H1 (cell line): Measurements from ENCODE around the gene MORN5. TPM values are rescaled to one million over a fixed set of nuclear protein-coding genes. Genes with fewer than 3 reads are reported as not detected.
A peak's percentile ranks its signal among the peaks of the same experiment; 100 is the strongest.

Source experiments
- CTCF ChIA-PET: fragments of 300-600 bp; sonication (Branson Sonifier 250); formaldehyde crosslinking; loops from one replicate; lab custom pipeline; 2021; ENCODE audit not compliant: partially characterized antibody; lab: Charles Lee
- POLR2A ChIA-PET: fragments of 300-600 bp; sonication (Branson Sonifier 250); formaldehyde crosslinking; loops from one replicate; lab custom pipeline; 2021; ENCODE audit warnings: inconsistent platforms; ENCODE audit not compliant: partially characterized antibody; lab: Charles Lee
- DNase-seq, 2 experiments: peaks; one replicate each; pipeline versions ENCODE4 v3.0.0 to v3.0.0-alpha.2; 2010 to 2022; ENCODE audit warnings: low spot score in 2 of 2, low read depth in 1 of 2, mixed read lengths in 1 of 2
- FAIRE-seq: peaks from 2 replicates; lab custom pipeline; 2011; peaks lifted over from hg19 to GRCh38; lab: Jason Lieb, UNC
- H2AFZ ChIP-seq: 2 replicates; pipeline ENCODE4 v1.8.1; 2012; ENCODE audit warnings: low read length, inconsistent platforms
- H2AK5ac ChIP-seq: 2 replicates; pipeline ENCODE4 v1.6.1; 2013; ENCODE audit warnings: low read depth, low read length
- H2BK120ac ChIP-seq: replicated peaks from 2 replicates; pipeline ENCODE3; 2013; ENCODE audit warnings: low read depth, low read length, inconsistent platforms
- H2BK12ac ChIP-seq: 2 replicates; pipeline ENCODE4 v1.6.1; 2013; ENCODE audit warnings: low read depth, low read length
- H2BK15ac ChIP-seq: 2 replicates; pipeline ENCODE4 v1.6.1; 2013; ENCODE audit warnings: low read length
- H2BK20ac ChIP-seq: 2 replicates; pipeline ENCODE4 v1.6.1; 2013; ENCODE audit warnings: low read length
- H2BK5ac ChIP-seq: 2 replicates; pipeline ENCODE4 v1.6.1; 2013; ENCODE audit warnings: low read depth, low read length
- H3K14ac ChIP-seq: 2 replicates; pipeline ENCODE4 v1.6.1; 2013; ENCODE audit warnings: inconsistent platforms; ENCODE audit not compliant: insufficient read length
- H3K18ac ChIP-seq: 2 replicates; pipeline ENCODE4 v1.6.1; 2013; ENCODE audit warnings: low read length; ENCODE audit errors: extremely low read depth
- H3K23ac ChIP-seq: 2 replicates; pipeline ENCODE4 v1.6.1; 2013; ENCODE audit warnings: inconsistent platforms; ENCODE audit not compliant: insufficient read length
- H3K23me2 ChIP-seq: 2 replicates; pipeline ENCODE4 v1.6.1; 2013; ENCODE audit warnings: low read depth, low read length
- H3K27ac ChIP-seq: 2 replicates; pipeline ENCODE4 v1.6.1; 2011; ENCODE audit warnings: low read depth, low read length, inconsistent platforms
- H3K27me3 ChIP-seq, 4 experiments: replicated peaks in 1 of 4; 1 replicate in 1 of 4; 2 replicates in 3 of 4; pipeline versions ENCODE4 v1.6.1 to v1.8.1; 2011 to 2013; ENCODE audit warnings: low read length in 3 of 4, mild to moderate bottlenecking in 3 of 4, inconsistent platforms in 2 of 4, mixed read lengths in 2 of 4, moderate library complexity in 1 of 4; ENCODE audit not compliant: control insufficient read depth in 3 of 4, insufficient read depth in 3 of 4; ENCODE audit errors: extremely low read depth in 1 of 4
- H3K36me3 ChIP-seq, 4 experiments: 2 replicates each; pipeline versions ENCODE4 v1.6.1 to v1.8.1; 2011 to 2013; ENCODE audit warnings: mild to moderate bottlenecking in 4 of 4, low read length in 3 of 4, moderate library complexity in 2 of 4, control low read depth in 1 of 4, inconsistent platforms in 1 of 4; ENCODE audit not compliant: insufficient read depth in 4 of 4, control insufficient read depth in 2 of 4
- H3K4ac ChIP-seq: replicated peaks from 2 replicates; pipeline ENCODE3; 2013; ENCODE audit warnings: low read length, low read depth, mixed read lengths, inconsistent platforms; ENCODE audit not compliant: insufficient read length
- H3K4me1 ChIP-seq, 4 experiments: replicated peaks in 1 of 4; 1 replicate in 1 of 4; 2 replicates in 3 of 4; pipeline versions ENCODE4 v1.6.1 to v1.8.1; 2011 to 2013; ENCODE audit warnings: low read length in 3 of 4, inconsistent platforms in 2 of 4, mixed read lengths in 1 of 4; ENCODE audit not compliant: insufficient read depth in 4 of 4, control insufficient read depth in 3 of 4
- H3K4me2 ChIP-seq, 2 experiments: 2 replicates each; pipeline versions ENCODE4 v1.6.1 to v1.8.1; 2011 to 2013; ENCODE audit warnings: low read depth in 2 of 2, low read length in 2 of 2, control low read depth in 1 of 2, inconsistent platforms in 1 of 2, mild to moderate bottlenecking in 1 of 2; ENCODE audit not compliant: insufficient read depth in 1 of 2
- H3K4me3 ChIP-seq, 4 experiments: fragments of 200-600, 300-600 bp in 1 of 4; sonication (generic), shearing (Covaris generic), sonication (Bioruptor Twin) in 1 of 4; 2 replicates each; pipeline versions ENCODE4 v1.5.1 to v1.8.1; 2011 to 2016; ENCODE audit warnings: low read length in 4 of 4, low read depth in 3 of 4, control low read depth in 2 of 4, inconsistent platforms in 2 of 4, mild to moderate bottlenecking in 2 of 4, mixed read lengths in 1 of 4, moderate library complexity in 1 of 4; ENCODE audit not compliant: insufficient read depth in 2 of 4; ENCODE audit errors: extremely low read depth in 1 of 4
- H3K56ac ChIP-seq: replicated peaks from 2 replicates; pipeline ENCODE3; 2013; ENCODE audit warnings: low read depth, mild to moderate bottlenecking, mixed read lengths, low read length, inconsistent platforms; ENCODE audit not compliant: insufficient read length
- H3K79me1 ChIP-seq: 2 replicates; pipeline ENCODE4 v1.6.1; 2013; ENCODE audit warnings: low read depth, low read length, control low read depth
- H3K79me2 ChIP-seq, 2 experiments: 2 replicates each; pipeline versions ENCODE4 v1.6.1 to v1.8.1; 2012 to 2013; ENCODE audit warnings: low read length in 2 of 2, mild to moderate bottlenecking in 2 of 2, inconsistent platforms in 1 of 2; ENCODE audit not compliant: insufficient read depth in 2 of 2, control insufficient read depth in 1 of 2
- H3K9ac ChIP-seq, 4 experiments: replicated peaks in 1 of 4; 1 replicate in 1 of 4; 2 replicates in 3 of 4; pipeline versions ENCODE4 v1.6.1 to v1.8.1; 2011 to 2013; ENCODE audit warnings: low read depth in 3 of 4, low read length in 3 of 4, control low read depth in 2 of 4, mild to moderate bottlenecking in 2 of 4, moderate library complexity in 2 of 4, inconsistent platforms in 1 of 4; ENCODE audit errors: extremely low read depth in 1 of 4
- H3K9me3 ChIP-seq, 2 experiments: 2 replicates each; pipeline versions ENCODE4 v1.6.1 to v1.8.1; 2012 to 2013; ENCODE audit warnings: mild to moderate bottlenecking in 2 of 2, moderate library complexity in 2 of 2, control low read depth in 1 of 2, inconsistent platforms in 1 of 2, low read depth in 1 of 2, low read length in 1 of 2, mixed read lengths in 1 of 2; ENCODE audit not compliant: insufficient read depth in 2 of 2
- H4K20me1 ChIP-seq, 2 experiments: replicated peaks in 1 of 2; 2 replicates each; pipeline versions ENCODE3 to v1.8.1; 2011 to 2013; ENCODE audit warnings: inconsistent platforms in 2 of 2, low read length in 2 of 2, mild to moderate bottlenecking in 1 of 2; ENCODE audit not compliant: insufficient read depth in 2 of 2, control insufficient read depth in 1 of 2
- H4K5ac ChIP-seq: 2 replicates; pipeline ENCODE4 v1.6.1; 2013; ENCODE audit warnings: low read length, low read depth, mixed read lengths, inconsistent platforms; ENCODE audit not compliant: insufficient read length
- H4K8ac ChIP-seq: 2 replicates; pipeline ENCODE4 v1.8.0; 2013; ENCODE audit warnings: mild to moderate bottlenecking, moderate library complexity, low read length, inconsistent platforms; ENCODE audit not compliant: insufficient read depth; ENCODE audit errors: extremely low read depth
- H4K91ac ChIP-seq: replicated peaks from 2 replicates; pipeline ENCODE3; 2013; ENCODE audit warnings: low read length, mixed read lengths, inconsistent platforms; ENCODE audit not compliant: insufficient read length
- CEBPB ChIP-seq: IDR thresholded peaks from 2 replicates; pipeline ENCODE4 v1.6.1; 2012; ENCODE audit warnings: low read depth, low read length
- CHD1 ChIP-seq: IDR thresholded peaks from 2 replicates; pipeline ENCODE4 v1.6.1; 2012; ENCODE audit warnings: low read depth, low read length, improper control_type of control experiment
- CTBP2 ChIP-seq: IDR thresholded peaks from 2 replicates; pipeline ENCODE4 v1.7.0; 2011; ENCODE audit warnings: borderline replicate concordance, mild to moderate bottlenecking, moderate library complexity, mixed read lengths, low read length; ENCODE audit not compliant: insufficient read depth, insufficient read length
- EGR1 ChIP-seq: IDR thresholded peaks from 2 replicates; pipeline ENCODE4 v1.6.1; 2011; ENCODE audit warnings: low read depth, low read length, borderline replicate concordance
- GTF2F1 ChIP-seq: IDR thresholded peaks from 2 replicates; pipeline ENCODE4 v1.6.1; 2012; ENCODE audit warnings: low read depth, low read length, improper control_type of control experiment, borderline replicate concordance
- HDAC6 ChIP-seq: IDR thresholded peaks from one replicate; pipeline ENCODE4 v1.7.1; 2012; ENCODE audit warnings: low read depth, mild to moderate bottlenecking, inconsistent platforms, low read length, moderate library complexity
- JUN ChIP-seq: IDR thresholded peaks from 2 replicates; pipeline ENCODE4 v1.6.1; 2011; ENCODE audit warnings: low read depth, mild to moderate bottlenecking, improper control_type of control experiment, low read length
- NANOG ChIP-seq: IDR thresholded peaks from 2 replicates; pipeline ENCODE4 v1.6.1; 2011; ENCODE audit warnings: low read length, low read depth, mild to moderate bottlenecking, inconsistent platforms; ENCODE audit not compliant: insufficient read depth, poor library complexity, severe bottlenecking
- TAF1 ChIP-seq: IDR thresholded peaks from 2 replicates; pipeline ENCODE4 v1.6.1; 2011; ENCODE audit warnings: mild to moderate bottlenecking, low read depth, low read length
- WGBS, 2 experiments: shearing (Covaris generic) in 1 of 2; methylation state at CpG; one replicate each; pipeline versions ENCODE4 v1.1.6 to v1.1.7; 2013 to 2015; ENCODE audit warnings: low lambda C conversion rate in 2 of 2, mixed read lengths in 2 of 2, inconsistent platforms in 1 of 2, low coverage in 1 of 2, missing lambda C conversion rate in 1 of 2; ENCODE audit not compliant: insufficient replicate concordance in 2 of 2, insufficient coverage in 1 of 2, insufficient read length in 1 of 2; ENCODE audit errors: extremely low coverage in 1 of 2, missing lambda C conversion rate in 1 of 2; 5-methylcytosine and 5-hydroxymethylcytosine counted together
- polyA plus RNA-seq, 7 experiments: library from polyadenylated mRNA; depleted of rRNA in 3 of 7; stranded (reverse) in 5 of 7; unstranded in 2 of 7; fragments of >200 nt in 5 of 7; fragments of 200-250 nt in 2 of 7; gene quantifications; 1 replicate in 5 of 7; 2 replicates in 1 of 7; 4 replicates in 1 of 7; pipeline versions ENCODE4 v1.2.1 to v1.2.3, GENCODE V29; 2011 to 2013; ENCODE audit warnings: missing spikeins in 2 of 7, mixed read lengths in 2 of 7
- total RNA-seq: library from RNA; stranded (reverse); fragmentation: NEBNext Ultra II Directional; extraction: Animal tissue kit (Norgen Biotek cat#: 25700); gene quantifications from 2 replicates; pipeline ENCODE4 v1.2.1, GENCODE V29; 2021

Gene MORN5
- total and polyA plus RNA-seq, 2 of the 8 experiments (the other 6 are each of a cell fraction or from before 2014, with no cell fraction given), result not detected

GRCh38 chr9:122229485-122229837 lies 69.8 kb downstream of the MORN5 start:
- Histone ChIP-seq H4K20me1 (peaks cover 11 to 25% of the 10 kb centered on the region in 2 experiments), H3K79me1 (no peaks in the 10 kb centered on the region), H2BK15ac (no peak overlapping the region; the same call in 1 of the 2 replicates), H3K4me1 (peaks cover 0 to 28% (median 16%) of the 10 kb centered on the region in 4 experiments; a peak in 6 of 7 replicates), H3K27me3 (peaks cover 57 to 79% (median 70%) of the 10 kb centered on the region in 4 experiments), H3K23me2 (peaks cover 4% of the 10 kb centered on the region; the same call in 1 of the 2 replicates), H3K56ac (no peak overlapping the region), H3K4me2 (peak overlapping the region; percentile 57 to 77; a peak in 2 of 4 replicates), H3K79me2 (no peaks in the 10 kb centered on the region), H4K8ac (no peak overlapping the region), H2BK12ac (no peak overlapping the region), H3K36me3 (peaks cover 0 to 4% (median 0%) of the 10 kb centered on the region in 4 experiments; a peak in 1 of 8 replicates), H3K9me3 (no peaks in the 10 kb centered on the region), H4K5ac (no peak overlapping the region), H3K14ac (no peak overlapping the region), H2BK20ac (no peak overlapping the region), H4K91ac (no peak overlapping the region), H2AK5ac (0 out of 2 replicates have a peak overlapping the region, but pooled peaks have one; percentile 11), H3K4me3 (peak overlapping the region in 1 of 4 experiments; percentile 63; a peak in 1 of 8 replicates), H2AFZ (no peak overlapping the region), H3K18ac (no peak overlapping the region), H3K9ac (no peak overlapping the region), H2BK5ac (no peak overlapping the region), H3K4ac (no peak overlapping the region), H3K27ac (no peak overlapping the region), H2BK120ac (no peak overlapping the region), H3K23ac (no peak overlapping the region)
- ChIA-PET CTCF (interaction anchor here (0.6 to 2.1 kb wide), 6 partner anchors 103 to 132 kb away, joined by 3 to 12 read pairs (median 4); no protein-coding TSS in a partner anchor), POLR2A (interaction anchor here (1.2 to 1.9 kb wide), 2 partner anchors 15 to 48 kb away, joined by 3 to 5 read pairs; no protein-coding TSS in a partner anchor)
- FAIRE-seq (no peak), DNase-seq (no peak)
- WGBS, 2 experiments, result 62% methylated on average over 4 of the region's 4 CpGs; no CpG with 5 or more reads in 1 of the 2 experiments
- no peak for TF ChIP-seq HDAC6
- TF ChIP-seq TAF1, result no peak
- TF ChIP-seq JUN, result no peak
- TF ChIP-seq NANOG, result no peak
- TF ChIP-seq CHD1, result no peak
- TF ChIP-seq GTF2F1, result no peak
- TF ChIP-seq CTBP2, result no peak
- no peak for TF ChIP-seq EGR1
- no peak for TF ChIP-seq CEBPB
